Measurements from ENCODE around the gene RFX7.

Gene RFX7

GRCh38 chr15:56211960-56212550 lies 31.6 kb downstream of the RFX7 start:
- TF ChIP-seq EZH2 (IDR thresholded peaks at IDR 0.05; ENCODE audit: borderline replicate concordance, low read depth, low read length, severe bottlenecking): no peak
- no peak for TF ChIP-seq CTCF (IDR thresholded peaks at IDR 0.05; ENCODE audit: borderline replicate concordance, extremely low read depth, low read length, poor library complexity, severe bottlenecking)
- ATAC-seq (ENCODE audit: insufficient read depth, low read depth): no peak
- H3K79me2 ChIP-seq (ENCODE audit: insufficient read depth, low read length): peaks cover 97% of the 10 kb centered on the region

GRCh38 chr15:56211064-56211463 lies 32.6 kb downstream of the RFX7 start:
- H3K27me3 ChIP-seq (ENCODE audit: insufficient read depth, low read length, poor library complexity): no peaks in the 10 kb centered on the region
- DNase-seq: no peak
- no peak overlapping the region for H3K27ac ChIP-seq (ENCODE audit: low read length)
- H3K4me1 ChIP-seq (ENCODE audit: insufficient read depth, low read length): peaks cover 38% of the 10 kb centered on the region
- ATAC-seq (ENCODE audit: insufficient read depth, low read depth): no peak
- peaks cover 19% of the 10 kb centered on the region; the same call in 1 of the 2 replicates for H3K36me3 ChIP-seq (ENCODE audit: insufficient read depth, low read length)
- peaks cover 3% of the 10 kb centered on the region for H3K9me3 ChIP-seq (ENCODE audit: insufficient read depth, low read length, severe bottlenecking)
- H3K79me2 ChIP-seq (ENCODE audit: insufficient read depth, low read length): peaks cover 98% of the 10 kb centered on the region
- TF ChIP-seq CTCF (IDR thresholded peaks at IDR 0.05; ENCODE audit: borderline replicate concordance, extremely low read depth, low read length, poor library complexity, severe bottlenecking) (no peak), EZH2 (IDR thresholded peaks at IDR 0.05; ENCODE audit: borderline replicate concordance, low read depth, low read length, severe bottlenecking) (no peak)
- H2AFZ ChIP-seq (ENCODE audit: low read depth, low read length): no peak overlapping the region
- no peak overlapping the region for H3K9ac ChIP-seq (ENCODE audit: low read depth, low read length)
- no peak overlapping the region for H3K4me2 ChIP-seq (ENCODE audit: insufficient read depth, low read length)
- peaks cover 13% of the 10 kb centered on the region; the same call in 1 of the 2 replicates for H4K20me1 ChIP-seq (ENCODE audit: insufficient read depth, low read length)
- no peak overlapping the region for H3K4me3 ChIP-seq (ENCODE audit: low read depth in 1 of 2, low read length in 2 of 2)

More at GRCh38 chr15:56211960-56212550, 31.6 kb downstream of the RFX7 start:
- DNase-seq: no peak
- peaks cover 3% of the 10 kb centered on the region for H3K9me3 ChIP-seq (ENCODE audit: insufficient read depth, low read length, severe bottlenecking)
- peaks cover 21% of the 10 kb centered on the region; the same call in 1 of the 2 replicates for H3K36me3 ChIP-seq (ENCODE audit: insufficient read depth, low read length)
- peaks cover 12% of the 10 kb centered on the region; the same call in 1 of the 2 replicates for H4K20me1 ChIP-seq (ENCODE audit: insufficient read depth, low read length)
- H3K4me2 ChIP-seq (ENCODE audit: insufficient read depth, low read length): no peak overlapping the region
- H3K4me3 ChIP-seq (ENCODE audit: low read depth in 1 of 2, low read length in 2 of 2): no peak overlapping the region
- H3K4me1 ChIP-seq (ENCODE audit: insufficient read depth, low read length): peaks cover 33% of the 10 kb centered on the region
- no peak overlapping the region for H2AFZ ChIP-seq (ENCODE audit: low read depth, low read length)
- no peaks in the 10 kb centered on the region for H3K27me3 ChIP-seq (ENCODE audit: insufficient read depth, low read length, poor library complexity)
- H3K27ac ChIP-seq (ENCODE audit: low read length): no peak overlapping the region
- H3K9ac ChIP-seq (ENCODE audit: low read depth, low read length): no peak overlapping the region

- Histone ChIP-seq H4K20me1 (ENCODE audit: insufficient read depth, low read length) (peaks cover 19% of the 10 kb centered on the region; the same call in 1 of the 2 replicates), H3K27ac (ENCODE audit: low read length) (peak overlapping the region; percentile 75), H3K9me3 (ENCODE audit: insufficient read depth, low read length, severe bottlenecking) (peaks cover 3% of the 10 kb centered on the region), H3K27me3 (ENCODE audit: insufficient read depth, low read length, poor library complexity) (no peaks in the 10 kb centered on the region), H3K9ac (ENCODE audit: low read depth, low read length) (no peak overlapping the region), H3K4me3 (ENCODE audit: low read depth in 1 of 2, low read length in 2 of 2) (no peak overlapping the region), H3K4me2 (ENCODE audit: insufficient read depth, low read length) (peak overlapping the region; percentile 43), H3K4me1 (ENCODE audit: insufficient read depth, low read length) (peaks cover 39% of the 10 kb centered on the region), H3K36me3 (ENCODE audit: insufficient read depth, low read length) (peaks cover 19% of the 10 kb centered on the region; the same call in 1 of the 2 replicates), H2AFZ (ENCODE audit: low read depth, low read length) (no peak overlapping the region), H3K79me2 (ENCODE audit: insufficient read depth, low read length) (peaks cover 99% of the 10 kb centered on the region)
- ATAC-seq (ENCODE audit: insufficient read depth, low read depth) (no peak), DNase-seq (no peak)
- TF ChIP-seq CTCF (IDR thresholded peaks at IDR 0.05; ENCODE audit: borderline replicate concordance, extremely low read depth, low read length, poor library complexity, severe bottlenecking) (no peak), EZH2 (IDR thresholded peaks at IDR 0.05; ENCODE audit: borderline replicate concordance, low read depth, low read length, severe bottlenecking) (no peak)
Observed at GRCh38 chr15:56208641-56209155, 35.0 kb downstream of the RFX7 start.

All from DND-41 (cell line).